RPMI8226 (cell line): ENCODE results near the gene ANKRD33B.
"Not testable (repeated sequence)": the region's sequence is repeated elsewhere in the genome, so short reads cannot be mapped to it uniquely, and the experiment has no call there.

Experiments
- DNase-seq: peaks from one replicate; pipeline ENCODE4 v3.0.0-alpha.2; 2015

ANKRD33B gene

DNA sequence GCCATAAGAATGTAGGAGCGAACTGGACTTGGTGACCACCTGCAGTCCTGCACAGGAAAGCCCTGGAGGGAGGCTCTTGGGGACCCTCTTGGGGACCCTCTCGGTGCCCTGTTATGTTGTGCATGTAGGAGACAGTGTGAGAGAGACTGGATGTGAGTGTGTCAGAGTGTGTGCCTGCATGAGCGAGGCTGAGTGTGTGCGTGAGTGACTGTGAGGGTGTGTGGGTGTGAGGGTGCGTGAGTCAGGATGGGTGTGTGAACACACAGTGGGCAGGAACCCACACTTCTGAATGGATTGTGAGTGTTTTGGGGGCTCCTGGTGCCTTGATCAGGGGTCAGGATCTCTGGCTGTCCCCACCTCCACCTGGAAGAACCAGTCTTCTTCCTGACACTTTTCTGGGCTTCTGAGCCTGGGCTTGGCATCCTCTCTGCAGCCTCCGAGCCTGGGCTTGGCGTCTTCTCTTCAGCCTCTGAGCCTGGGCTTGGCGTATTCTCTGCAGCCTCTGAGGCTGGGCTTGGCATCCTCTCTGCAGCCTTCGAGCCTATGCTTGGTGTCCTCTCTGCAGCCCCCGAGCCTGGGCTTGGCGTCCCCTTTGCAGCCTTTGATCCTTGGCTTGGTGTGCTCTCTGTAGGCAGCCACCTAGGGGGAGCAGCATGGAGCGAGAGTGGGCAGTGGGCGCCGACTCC lies 25.6 kb upstream of the ANKRD33B start:
- no peak for DNase-seq

DNA sequence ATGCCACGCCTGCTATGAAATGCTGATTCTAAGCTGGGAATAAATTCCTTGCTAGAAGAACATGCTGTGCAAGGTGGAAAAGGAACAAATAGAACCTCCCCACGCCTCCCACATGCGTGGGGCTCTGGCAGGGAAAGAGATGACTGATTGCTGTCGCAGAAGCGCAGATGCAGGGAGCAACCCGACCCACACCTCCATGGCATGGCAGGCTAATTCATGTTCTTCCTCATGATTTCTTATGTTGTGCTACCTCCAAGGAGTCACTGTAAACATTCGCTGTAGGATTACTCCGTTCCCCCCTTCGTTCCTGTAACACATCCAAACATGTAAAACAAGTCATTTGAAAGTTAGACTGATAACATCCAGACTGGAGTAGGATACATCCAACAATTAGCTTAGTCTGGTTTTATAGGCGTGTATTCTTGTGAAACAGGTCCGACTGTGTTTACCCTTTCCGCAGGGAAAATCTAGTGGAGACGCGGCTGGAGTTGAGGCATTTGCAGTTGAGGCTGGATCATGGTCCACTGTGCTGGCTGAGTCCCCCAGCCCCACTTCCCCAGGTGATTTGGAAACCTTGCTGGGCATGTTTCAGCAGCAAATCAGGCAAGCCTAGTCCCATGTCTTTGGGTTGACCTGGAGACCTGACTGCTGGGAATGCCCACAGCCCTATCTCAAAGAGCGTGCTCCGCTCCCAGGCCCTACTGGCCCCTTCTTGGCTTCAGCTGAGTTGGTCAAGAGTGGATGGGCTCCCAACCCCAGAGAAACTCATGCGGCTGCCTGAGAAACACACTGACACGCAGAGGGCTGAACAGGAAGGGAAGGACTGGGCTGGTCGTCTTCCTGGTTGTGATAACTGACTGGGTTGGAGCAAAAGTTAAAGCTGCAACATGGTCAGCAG lies 24.8 kb upstream of the ANKRD33B start:
- DNase-seq, result no peak

DNA sequence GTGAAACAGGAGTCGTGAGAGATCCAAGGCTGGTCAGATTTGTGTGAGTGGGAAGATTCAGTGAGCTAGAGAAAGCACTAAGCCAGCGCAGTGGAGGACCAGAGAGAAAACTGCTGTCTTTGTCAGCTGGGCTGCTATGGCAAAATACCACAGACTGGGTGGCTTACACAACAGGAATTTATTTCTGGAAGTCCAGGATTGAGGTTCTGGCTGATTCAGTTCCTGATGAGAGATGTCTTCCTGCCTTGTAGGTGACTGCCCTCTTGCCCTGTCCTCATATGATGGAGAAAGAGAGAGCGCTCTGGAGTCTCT lies 24.2 kb upstream of the ANKRD33B start:
- DNase-seq, result no peak

DNA sequence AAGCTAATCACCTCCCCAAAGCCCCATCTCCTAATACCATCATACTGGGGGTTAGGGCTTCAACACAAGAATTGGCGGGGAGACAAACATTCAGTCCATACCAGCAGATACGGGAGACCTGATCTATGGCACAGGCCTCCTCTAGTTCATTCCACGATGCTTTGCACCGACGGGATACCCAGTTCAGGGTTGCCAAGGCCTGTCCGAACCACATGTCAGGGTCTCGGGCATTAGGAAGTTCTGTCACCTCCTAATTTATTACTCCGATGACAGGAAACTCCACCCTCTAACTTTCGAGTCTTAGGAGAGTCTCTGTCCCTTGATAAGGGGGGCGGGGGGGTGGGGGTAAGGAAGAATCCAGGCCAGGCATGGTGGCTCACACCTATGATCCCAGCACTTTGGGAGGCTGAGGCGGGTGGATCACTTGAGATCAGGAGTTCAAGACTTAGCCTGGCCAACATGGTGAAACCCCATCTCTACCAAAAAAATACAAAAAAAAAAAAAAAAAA lies 23.8 kb upstream of the ANKRD33B start:
- DNase-seq, result no peak

DNA sequence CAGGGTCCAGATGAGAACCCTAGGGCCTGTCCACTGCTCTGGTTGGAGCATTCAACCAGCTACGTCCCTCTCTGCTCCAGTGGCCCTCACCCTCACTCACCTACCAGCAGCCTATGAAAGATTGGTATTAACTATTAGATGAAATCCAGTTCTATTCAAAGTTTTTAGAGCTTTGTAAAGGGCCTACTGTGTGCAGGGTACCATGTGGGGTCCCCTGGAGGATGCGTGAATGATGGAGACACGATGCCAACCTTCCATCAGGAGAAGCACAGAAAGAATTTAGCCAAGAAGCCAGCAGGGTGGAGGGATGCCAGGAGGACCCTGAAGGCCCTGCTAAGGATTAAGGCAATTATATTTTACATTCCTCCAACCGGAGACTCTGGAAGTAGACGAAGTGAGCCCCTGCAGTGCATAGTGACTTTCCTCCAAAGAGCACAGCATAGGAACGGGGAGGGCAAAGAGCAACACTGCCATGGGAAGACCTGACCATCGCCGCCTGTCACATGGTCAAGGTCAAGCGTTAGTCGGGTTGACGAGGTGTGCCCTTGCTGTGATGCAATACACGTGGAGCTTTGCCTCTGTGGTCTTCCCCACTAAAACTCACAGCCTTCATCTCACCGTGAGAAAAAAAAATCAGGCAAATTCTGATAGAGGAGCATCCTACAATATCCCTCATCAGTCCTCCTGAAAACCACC lies 22.8 kb upstream of the ANKRD33B start:
- no peak for DNase-seq

DNA sequence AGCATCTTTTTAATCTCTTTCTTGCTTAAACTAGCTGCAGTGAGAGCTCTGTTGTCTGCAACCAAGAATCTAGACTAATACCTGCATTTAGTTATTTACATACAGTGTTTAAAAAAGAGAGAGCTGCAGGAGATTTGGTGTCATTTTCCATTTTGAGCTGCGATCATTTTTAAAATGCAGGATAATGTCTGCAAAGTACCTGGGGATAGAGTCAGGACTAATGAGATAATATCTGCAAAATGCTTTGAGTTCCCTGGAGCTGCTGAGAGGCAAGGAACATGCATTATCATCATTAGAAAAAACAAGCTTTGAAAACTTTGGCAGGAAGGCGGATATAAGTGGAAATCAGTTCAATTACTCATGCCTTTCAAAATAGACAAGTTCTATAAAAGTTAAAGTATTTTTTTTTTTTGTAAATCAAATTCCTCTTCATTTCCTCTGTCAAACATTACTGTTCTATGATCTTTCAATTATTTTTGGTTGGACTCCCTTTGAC lies 21.8 kb upstream of the ANKRD33B start:
- DNase-seq, result no peak

DNA sequence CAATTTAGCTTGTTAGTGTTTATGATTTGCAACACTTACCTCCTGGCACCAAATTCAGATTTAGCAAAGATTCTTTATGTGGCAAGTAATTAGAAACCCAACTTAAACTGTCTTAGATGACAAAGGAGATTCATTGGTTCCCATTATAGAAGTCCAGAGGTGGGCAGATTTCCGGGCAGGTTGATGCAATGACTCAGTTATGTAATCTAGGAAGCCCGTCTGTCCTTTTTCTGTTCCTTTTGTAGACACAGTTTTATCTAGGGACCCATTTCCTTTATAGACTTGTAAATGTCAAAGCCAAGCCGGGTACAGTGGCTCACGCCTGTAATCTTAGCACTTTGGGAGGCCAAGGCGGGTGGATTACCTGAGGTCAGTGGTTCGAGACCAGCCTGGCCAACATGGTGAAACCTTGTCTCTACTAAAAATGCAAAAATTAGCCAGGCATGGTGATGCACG lies 20.3 kb upstream of the ANKRD33B start:
- no peak for DNase-seq

DNA sequence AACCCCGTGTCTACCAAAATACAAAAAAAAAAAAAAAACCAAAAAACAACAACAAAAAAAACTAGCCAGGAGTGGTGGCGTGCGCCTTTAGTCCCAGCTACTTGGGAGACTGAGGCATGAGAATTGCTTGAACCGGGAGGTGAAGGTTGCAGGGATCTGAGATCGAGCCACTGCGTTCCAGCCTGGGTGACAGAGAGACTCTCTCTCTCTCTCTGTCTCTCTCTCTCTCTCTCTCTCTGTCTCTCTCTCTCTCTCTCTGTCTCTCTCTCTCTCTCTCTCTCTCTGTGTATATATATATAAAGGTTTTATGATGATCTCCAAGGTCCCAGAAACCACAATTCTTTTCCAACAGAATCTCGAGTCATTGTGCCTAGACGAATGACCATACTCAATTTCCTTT lies 18.8 kb upstream of the ANKRD33B start:
- DNase-seq, result no peak

DNA sequence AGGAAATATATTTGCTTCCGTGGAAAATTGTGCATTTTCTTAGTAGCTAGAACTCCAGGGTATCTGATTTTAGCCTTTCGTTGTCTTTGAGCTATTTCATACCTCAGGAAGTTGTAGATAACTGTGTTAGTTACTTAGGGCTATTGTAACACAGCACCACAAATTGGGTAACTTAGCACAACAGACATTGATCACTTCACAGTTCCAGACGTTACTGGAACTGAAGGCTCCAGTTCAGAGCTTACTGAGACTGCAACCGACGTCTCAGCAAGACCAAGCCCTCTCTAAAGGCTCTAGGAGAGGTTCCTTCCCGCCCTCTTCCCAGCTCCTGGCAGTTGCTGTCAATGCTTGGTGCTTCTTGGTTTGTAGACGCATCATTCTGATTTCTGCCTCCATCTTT lies 17.7 kb upstream of the ANKRD33B start:
- no peak for DNase-seq

DNA sequence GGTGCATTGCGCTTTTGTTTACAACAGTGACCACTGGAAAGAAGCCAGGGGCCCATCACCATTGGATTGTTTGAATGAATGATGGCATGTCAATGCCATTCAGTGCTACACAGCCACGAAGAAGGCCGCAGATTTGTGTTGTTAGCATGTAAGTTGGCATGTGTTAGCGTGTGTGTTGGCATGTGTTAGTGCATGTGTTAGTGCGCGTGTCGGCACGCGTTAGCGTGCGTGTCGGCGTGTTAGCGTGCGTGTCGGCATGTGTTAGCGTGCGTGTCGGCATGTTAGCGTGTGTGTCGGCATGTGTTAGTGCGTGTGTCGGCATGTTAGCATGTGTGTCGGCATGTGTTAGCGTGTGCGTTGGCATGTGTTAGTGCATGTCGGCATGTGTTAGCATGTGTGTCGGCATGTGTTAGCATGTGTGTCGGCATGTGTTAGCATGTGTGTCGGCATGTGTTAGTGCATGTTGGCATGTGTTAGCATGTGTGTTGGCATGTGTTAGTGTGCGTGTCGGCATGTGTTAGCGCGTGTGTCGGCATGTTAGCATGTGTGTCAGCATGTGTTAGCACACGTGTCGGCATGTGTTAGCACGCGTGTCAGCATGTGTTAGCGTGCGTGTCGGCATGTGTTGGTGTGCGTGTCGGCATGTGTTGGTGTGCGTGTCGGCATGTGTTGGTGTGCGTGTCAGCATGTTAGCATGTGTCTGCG lies 15.3 kb upstream of the ANKRD33B start:
- DNase-seq, result no peak

DNA sequence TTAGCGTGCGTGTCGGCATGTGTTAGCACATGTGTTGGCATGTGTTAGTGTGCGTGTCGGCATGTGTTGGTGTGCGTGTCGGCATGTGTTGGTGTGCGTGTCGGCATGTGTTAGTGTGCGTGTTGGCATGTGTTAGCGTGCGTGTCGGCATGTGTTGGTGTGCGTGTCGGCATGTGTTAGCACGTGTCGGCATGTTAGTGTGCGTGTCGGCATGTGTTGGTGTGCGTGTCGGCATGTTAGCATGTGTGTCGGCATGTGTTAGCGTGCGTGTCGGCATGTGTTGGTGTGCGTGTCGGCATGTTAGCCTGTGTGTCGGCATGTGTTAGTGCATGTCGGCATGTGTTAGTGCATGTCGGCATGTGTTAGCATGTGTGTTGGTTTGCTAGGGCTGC lies 14.8 kb upstream of the ANKRD33B start:
- not testable (repeated sequence) for DNase-seq

DNA sequence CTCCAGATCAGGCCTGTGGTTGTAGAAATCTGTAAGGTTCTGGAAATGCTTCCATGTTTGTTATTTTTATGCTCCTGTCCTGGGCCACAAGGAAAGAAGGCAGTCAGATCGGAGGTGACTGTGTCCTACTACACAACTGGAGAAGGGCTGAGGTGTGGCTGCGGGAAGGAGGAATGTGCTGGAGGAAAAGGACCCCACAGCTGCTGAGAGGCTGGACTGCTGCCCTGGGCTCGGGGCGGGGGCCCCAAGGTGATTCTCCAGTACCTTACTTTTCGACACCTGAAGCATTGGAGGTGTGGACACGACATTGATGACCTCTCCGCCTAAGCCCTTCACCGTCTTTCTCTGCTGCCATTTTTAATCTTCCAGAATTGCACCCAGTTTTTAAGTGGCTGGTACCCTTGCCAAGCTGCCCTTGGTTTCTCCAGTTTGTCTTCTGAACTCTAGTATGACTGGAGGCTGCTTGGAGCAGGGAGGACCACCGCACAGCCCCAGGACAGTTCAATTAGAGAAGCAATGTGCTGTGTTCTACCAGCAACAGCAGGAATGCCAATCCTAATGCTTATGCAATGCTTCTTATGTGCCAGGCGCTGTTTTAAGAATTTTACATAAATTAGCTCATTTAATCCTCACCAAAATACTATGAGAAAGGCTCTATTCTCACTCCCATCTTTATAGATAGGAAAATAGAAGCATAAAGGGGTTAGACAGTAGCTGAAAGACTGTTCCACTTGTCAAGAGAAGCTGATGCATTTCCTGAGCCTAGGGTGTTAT lies 13.5 kb upstream of the ANKRD33B start:
- DNase-seq, result no peak

DNA sequence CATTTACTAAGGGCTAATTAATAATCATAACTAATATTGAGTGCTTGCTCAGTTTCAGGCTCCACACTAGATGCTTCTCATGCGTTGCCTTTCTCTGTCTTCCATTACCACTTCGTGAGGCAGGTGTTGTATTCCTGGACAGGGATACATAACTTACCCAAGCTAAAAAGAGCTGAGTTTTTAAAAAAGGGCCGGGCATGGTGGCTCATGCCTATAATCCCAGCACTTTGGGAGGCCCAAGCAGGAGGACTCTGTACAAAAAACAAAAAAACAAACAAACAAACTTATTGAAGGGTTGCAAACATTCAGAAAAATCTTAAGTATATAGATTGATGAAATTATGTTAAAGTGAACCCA lies 12.1 kb upstream of the ANKRD33B start:
- DNase-seq, result no peak

DNA sequence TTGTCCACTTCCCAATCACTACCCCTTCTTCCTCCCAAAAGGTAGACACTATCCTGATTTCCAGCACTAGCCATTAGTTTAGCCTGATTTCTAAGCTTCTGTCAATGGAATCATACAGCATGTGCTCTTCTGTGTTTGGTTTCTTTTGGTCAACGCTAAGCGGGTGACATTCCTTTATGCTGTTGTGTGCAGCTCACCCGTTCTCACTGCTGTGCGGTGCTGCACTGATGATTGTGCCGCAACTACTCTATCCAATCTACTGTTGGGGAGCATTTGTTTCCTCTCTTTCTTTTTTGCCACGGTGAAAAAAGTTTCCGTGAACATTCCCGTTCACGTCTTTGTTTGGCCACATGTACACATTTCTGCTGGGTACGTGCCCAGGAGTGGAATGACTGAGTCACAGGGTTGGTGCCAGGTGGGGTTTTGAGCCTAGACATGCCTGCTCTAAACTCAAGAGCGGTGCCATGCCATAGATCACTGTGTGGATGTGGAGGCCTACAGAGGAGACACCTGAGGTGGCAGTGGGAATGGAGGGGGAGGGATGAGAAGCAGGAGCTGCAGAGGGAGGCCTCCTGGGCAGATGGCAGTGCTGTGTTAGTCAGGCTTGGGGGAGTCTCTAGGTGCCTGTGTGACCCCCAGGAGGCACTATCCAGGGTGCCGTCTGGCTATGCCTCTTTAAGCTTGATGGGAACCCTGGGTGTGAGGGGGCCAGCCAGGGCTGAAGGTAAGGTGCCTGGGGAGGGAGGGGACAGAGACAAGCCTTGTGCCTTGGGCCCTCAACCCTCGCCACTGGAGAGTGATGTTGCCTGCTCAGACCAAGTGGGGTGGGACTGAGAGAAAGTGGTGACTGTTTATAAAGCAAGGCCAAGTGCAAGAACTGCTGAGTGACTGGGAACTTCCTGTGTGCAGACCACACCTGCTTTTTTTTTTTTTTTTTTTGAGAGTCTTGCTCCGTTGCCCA lies 11.4 kb upstream of the ANKRD33B start:
- peak; percentile 35 for DNase-seq

DNA sequence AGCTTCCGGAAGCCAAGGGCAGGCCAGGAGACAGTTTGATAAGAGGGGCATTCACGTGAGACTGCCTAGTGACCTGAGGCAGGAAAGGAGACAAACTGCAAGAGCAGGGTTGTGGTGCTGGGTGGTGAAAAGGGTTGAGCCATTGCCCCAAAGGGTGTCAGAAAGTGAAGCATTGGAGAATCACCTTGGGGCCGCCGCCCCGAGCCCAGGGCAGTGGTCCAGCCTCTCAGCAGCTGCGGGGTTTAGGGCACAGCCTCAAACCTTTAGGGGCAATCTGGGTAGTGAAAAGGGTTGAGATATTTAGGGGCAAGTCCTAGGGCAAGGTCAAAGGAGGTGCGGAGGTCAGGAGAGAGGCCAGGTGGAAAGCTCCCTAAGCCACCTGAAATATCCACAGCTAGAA lies 10.4 kb upstream of the ANKRD33B start:
- DNase-seq, result no peak

DNA sequence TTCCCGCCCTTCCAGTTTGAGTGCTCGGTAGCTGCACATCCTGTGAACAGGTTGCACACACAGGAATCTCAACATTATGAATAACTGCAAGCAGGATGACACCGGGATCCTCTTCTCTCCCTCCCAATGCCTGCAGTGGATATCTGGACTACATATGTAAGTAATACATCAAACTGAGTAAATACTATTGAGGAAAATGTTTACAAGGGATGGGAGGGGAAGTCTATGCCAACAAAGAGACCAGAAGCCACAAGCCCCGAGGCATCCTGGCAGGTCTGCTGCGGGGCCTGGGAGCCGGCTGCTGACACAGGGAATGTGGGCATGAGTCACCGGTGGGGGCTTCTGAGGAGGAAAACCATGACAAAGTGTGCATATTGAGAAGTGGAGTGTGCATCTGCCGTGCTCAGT lies 8.6 kb upstream of the ANKRD33B start:
- DNase-seq, result no peak

DNA sequence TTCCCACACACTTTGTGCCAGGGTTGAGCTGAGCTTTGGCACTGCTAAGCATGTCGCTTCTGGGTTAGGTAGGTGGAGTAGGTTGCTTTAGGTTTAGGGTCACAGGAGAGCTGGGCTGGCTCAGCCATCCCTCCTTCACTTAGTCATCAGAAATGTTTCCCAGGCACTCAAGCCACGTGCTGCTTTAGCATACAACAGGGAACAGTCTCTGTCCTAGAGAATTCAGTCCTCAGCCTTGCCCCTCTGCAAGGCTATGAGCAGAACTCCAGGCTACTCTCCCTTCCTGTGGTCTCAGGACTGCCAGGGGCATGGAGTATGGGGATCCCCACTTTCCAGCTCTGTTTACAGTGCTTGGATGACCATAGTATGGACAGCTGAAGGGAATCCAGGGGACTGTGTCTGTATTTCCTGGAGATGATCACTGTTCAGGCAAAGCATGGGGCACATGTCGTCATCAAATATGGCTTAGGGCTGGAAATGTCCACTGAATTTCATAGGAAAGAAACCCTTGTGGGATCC lies 7.5 kb upstream of the ANKRD33B start:
- no peak for DNase-seq

DNA sequence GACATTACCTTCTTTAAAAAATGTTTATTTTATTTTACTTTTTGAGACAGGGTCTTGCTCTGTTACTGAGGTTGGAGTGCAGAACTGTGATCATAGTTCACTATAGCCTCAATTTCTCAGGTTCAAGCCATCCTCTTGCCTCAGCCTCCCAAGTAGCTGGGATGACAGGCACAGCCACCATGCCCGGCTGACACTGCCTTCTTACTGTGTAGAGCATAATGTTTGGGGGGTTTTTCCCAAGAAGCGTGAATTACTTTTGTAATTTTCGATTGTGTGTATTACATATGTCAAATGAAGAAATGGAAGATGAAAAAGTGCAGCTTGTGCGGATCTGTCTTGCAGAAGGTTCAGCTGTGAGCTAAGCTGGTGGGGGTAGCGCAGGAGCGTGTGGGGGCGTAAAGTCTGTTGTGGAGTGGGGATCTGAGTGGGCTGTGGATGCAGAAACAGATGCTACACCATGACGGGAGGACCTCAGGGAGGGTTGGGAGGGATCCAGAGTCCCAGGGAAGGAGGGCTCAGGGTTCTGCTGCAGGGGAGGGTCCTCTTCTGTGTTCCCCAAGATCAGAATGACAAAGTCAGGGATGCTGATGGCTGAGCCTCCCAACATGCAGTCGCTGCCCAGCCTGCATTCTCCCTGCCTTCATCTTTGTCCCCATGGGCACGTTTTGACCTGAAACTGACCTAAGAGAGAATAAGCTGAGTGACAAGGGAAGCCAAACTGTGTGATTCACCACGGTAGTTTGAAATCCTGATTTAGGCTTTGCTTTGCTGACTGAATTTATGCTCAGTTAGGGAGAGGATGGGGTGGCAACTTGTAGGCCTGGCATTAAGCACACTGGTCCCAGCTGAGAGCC lies 6.8 kb upstream of the ANKRD33B start:
- DNase-seq, result no peak

DNA sequence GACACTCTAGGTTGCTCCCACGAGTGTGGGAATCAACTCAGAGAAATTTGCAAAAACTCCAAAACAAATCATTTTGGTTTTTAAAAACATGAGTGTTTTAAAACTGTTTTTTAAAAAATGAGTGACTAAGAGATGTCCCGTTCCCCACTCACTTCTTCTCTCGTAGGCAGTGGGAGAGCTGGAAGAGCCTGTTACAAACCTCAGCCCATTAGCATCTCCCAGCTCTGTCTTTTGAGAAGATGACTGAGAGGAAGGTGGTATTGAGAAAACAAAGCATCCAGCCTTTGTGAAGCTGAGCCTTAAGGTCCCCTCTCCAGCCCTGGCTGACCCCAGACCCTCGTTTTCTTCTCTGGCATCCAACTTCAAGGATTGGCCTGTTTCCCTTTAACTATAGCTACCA lies 4.7 kb upstream of the ANKRD33B start:
- no peak for DNase-seq

DNA sequence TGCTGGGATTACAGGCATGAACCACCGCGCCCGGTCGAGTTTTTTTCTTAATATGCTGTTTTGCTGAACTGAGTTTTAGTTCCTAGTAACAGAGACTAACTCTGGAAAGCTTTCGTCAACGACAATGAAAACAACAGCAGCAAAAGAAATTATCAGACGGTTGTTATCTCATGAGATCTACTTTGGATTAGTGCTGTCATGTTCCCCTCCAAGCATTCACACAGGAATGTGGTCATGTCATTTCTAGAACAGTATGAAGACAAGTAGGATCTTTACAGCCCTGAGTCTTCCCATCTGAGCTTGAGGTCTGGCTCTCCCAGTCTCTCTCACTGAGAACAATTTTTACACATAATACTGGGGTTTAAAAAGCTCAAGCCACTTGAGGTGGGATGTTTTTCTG lies 4.0 kb upstream of the ANKRD33B start:
- DNase-seq, result no peak
